ENCODE results near the gene LHFPL2. TPM values are rescaled to one million over a fixed set of nuclear protein-coding genes. Genes with fewer than 3 reads are reported as not detected.
"Not testable (repeated sequence)": the region's sequence is repeated elsewhere in the genome, so short reads cannot be mapped to it uniquely, and the experiment has no call there.

The LHFPL2 gene
- polyA plus RNA-seq, 4 donors = 47.5 to 58.7 (median 54.6) TPM

- DNase-seq (ENCODE audit: low read depth in 4 of 4, low spot score in 3 of 4) = no peak
Measured at GRCh38 chr5:78624011-78624541, 24.5 kb downstream of the LHFPL2 start.

GRCh38 chr5:78622302-78622971, 26.1 kb downstream of the LHFPL2 start:
- no peak for DNase-seq (ENCODE audit: low read depth in 4 of 4, low spot score in 3 of 4)

GRCh38 chr5:78621291-78621738, 27.3 kb downstream of the LHFPL2 start:
- DNase-seq (ENCODE audit: low read depth in 4 of 4, low spot score in 3 of 4) = no peak

- DNase-seq (ENCODE audit: low read depth in 4 of 4, low spot score in 3 of 4) = not testable (repeated sequence)
Measured at GRCh38 chr5:78620119-78620518, 28.5 kb downstream of the LHFPL2 start.

GRCh38 chr5:78618303-78618702, 30.3 kb downstream of the LHFPL2 start:
- DNase-seq (ENCODE audit: low read depth in 4 of 4, low spot score in 3 of 4) = no peak

GRCh38 chr5:78615697-78616096, 32.9 kb downstream of the LHFPL2 start:
- no peak for DNase-seq (ENCODE audit: low read depth in 4 of 4, low spot score in 3 of 4)

- DNase-seq (ENCODE audit: low read depth in 4 of 4, low spot score in 3 of 4) = no peak
Measured at GRCh38 chr5:78614816-78615215, 33.8 kb downstream of the LHFPL2 start.

- DNase-seq (ENCODE audit: low read depth in 4 of 4, low spot score in 3 of 4) = no peak
Measured at GRCh38 chr5:78613756-78614155, 34.8 kb downstream of the LHFPL2 start.

GRCh38 chr5:78613151-78613533, 35.4 kb downstream of the LHFPL2 start:
- no peak for DNase-seq (ENCODE audit: low read depth in 4 of 4, low spot score in 3 of 4)

- DNase-seq (ENCODE audit: low read depth in 4 of 4, low spot score in 3 of 4) = no peak
Measured at GRCh38 chr5:78612227-78613150, 36.1 kb downstream of the LHFPL2 start.

GRCh38 chr5:78611126-78611605, 37.4 kb downstream of the LHFPL2 start:
- no peak for DNase-seq (ENCODE audit: low read depth in 4 of 4, low spot score in 3 of 4)

GRCh38 chr5:78610636-78611035, 37.9 kb downstream of the LHFPL2 start:
- DNase-seq (ENCODE audit: low read depth in 4 of 4, low spot score in 3 of 4) = no peak

- no peak for DNase-seq (ENCODE audit: low read depth in 4 of 4, low spot score in 3 of 4)
Measured at GRCh38 chr5:78610163-78610583, 38.4 kb downstream of the LHFPL2 start.

GRCh38 chr5:78607864-78608263, 40.7 kb downstream of the LHFPL2 start:
- DNase-seq (ENCODE audit: low read depth in 4 of 4, low spot score in 3 of 4) = no peak

GRCh38 chr5:78606241-78606640, 42.3 kb downstream of the LHFPL2 start:
- no peak for DNase-seq (ENCODE audit: low read depth in 4 of 4, low spot score in 3 of 4)

- no peak for DNase-seq (ENCODE audit: low read depth in 4 of 4, low spot score in 3 of 4)
Measured at GRCh38 chr5:78605611-78606010, 43.0 kb downstream of the LHFPL2 start.

GRCh38 chr5:78604689-78605285, 43.8 kb downstream of the LHFPL2 start:
- no peak for DNase-seq (ENCODE audit: low read depth in 4 of 4, low spot score in 3 of 4)

- no peak for DNase-seq (ENCODE audit: low read depth in 4 of 4, low spot score in 3 of 4)
Measured at GRCh38 chr5:78603636-78604175, 44.9 kb downstream of the LHFPL2 start.

GRCh38 chr5:78602400-78602799, 46.2 kb downstream of the LHFPL2 start:
- no peak for DNase-seq (ENCODE audit: low read depth in 4 of 4, low spot score in 3 of 4)

GRCh38 chr5:78601559-78602314, 46.8 kb downstream of the LHFPL2 start:
- DNase-seq (ENCODE audit: low read depth in 4 of 4, low spot score in 3 of 4) = no peak
